ENCODE data around the gene EHBP1.

Gene EHBP1

GRCh38 chr2:62783679-62784078, 78.2 kb downstream of the EHBP1 start:
- no peaks in the 10 kb centered on the region for H3K27me3 ChIP-seq (ENCODE audit: insufficient read depth, low read length)
- H3K79me1 ChIP-seq (ENCODE audit: low read length), result no peaks in the 10 kb centered on the region
- DNase-seq, result no peak
- H3K4me3 ChIP-seq (ENCODE audit: low read depth, low read length), result no peak overlapping the region
- H3K4me1 ChIP-seq (ENCODE audit: control insufficient read depth in 1 of 2, insufficient read depth in 2 of 2, low read length in 2 of 2), result no peaks in the 10 kb centered on the region
- no peak overlapping the region for H4K91ac ChIP-seq (ENCODE audit: low read depth, low read length)
- H3K4ac ChIP-seq (ENCODE audit: low read depth, low read length), result no peak overlapping the region
- H2AFZ ChIP-seq (ENCODE audit: insufficient read depth, low read length, poor library complexity), result no peak overlapping the region
- H4K12ac ChIP-seq (ENCODE audit: low read depth, low read length), result no peak overlapping the region
- no peak overlapping the region for H2BK120ac ChIP-seq (ENCODE audit: insufficient read depth, low read length, poor library complexity)
- H2BK12ac ChIP-seq (ENCODE audit: low read length), result no peak overlapping the region
- H3K4me2 ChIP-seq (ENCODE audit: low read length), result no peak overlapping the region
- H3K36me3 ChIP-seq (ENCODE audit: control insufficient read depth in 1 of 2, insufficient read depth in 2 of 2, low read length in 2 of 2), result peaks cover 7% of the 10 kb centered on the region in 2 experiments
- H3K23ac ChIP-seq (ENCODE audit: low read length), result no peak overlapping the region
- H3K9ac ChIP-seq (ENCODE audit: low read length), result no peak overlapping the region
- no peak overlapping the region for H2AK5ac ChIP-seq (ENCODE audit: low read length)
- no peak overlapping the region for H3K27ac ChIP-seq (ENCODE audit: low read depth, low read length)
- no peak overlapping the region for H4K8ac ChIP-seq (ENCODE audit: low read depth, low read length)
- H2BK5ac ChIP-seq (ENCODE audit: low read depth, low read length, poor library complexity), result no peak overlapping the region
- H3K9me3 ChIP-seq (ENCODE audit: insufficient read depth, low read depth, low read length), result peaks cover 3% of the 10 kb centered on the region
- no peak overlapping the region for H3K18ac ChIP-seq (ENCODE audit: low read length)
- H3K79me2 ChIP-seq (ENCODE audit: control insufficient read depth, insufficient read depth, low read length, poor library complexity), result no peaks in the 10 kb centered on the region
- no peak overlapping the region for H3K14ac ChIP-seq (ENCODE audit: low read length)

GRCh38 chr2:62784341-62784740, 78.8 kb downstream of the EHBP1 start:
- WGBS (ENCODE audit: extremely low coverage, insufficient coverage, insufficient read length), result no CpG with 5 or more reads among the region's 2 CpGs
- Histone ChIP-seq H3K18ac (ENCODE audit: low read length) (no peak overlapping the region), H3K4ac (ENCODE audit: low read depth, low read length) (no peak overlapping the region)

GRCh38 chr2:62785216-62785615, 79.7 kb downstream of the EHBP1 start:
- H2BK12ac ChIP-seq (ENCODE audit: low read length), result no peak overlapping the region
- H3K4me1 ChIP-seq (ENCODE audit: control insufficient read depth in 1 of 2, insufficient read depth in 2 of 2, low read length in 2 of 2), result no peaks in the 10 kb centered on the region
- WGBS (ENCODE audit: extremely low coverage, insufficient coverage, insufficient read length), result no CpG with 5 or more reads among the region's 3 CpGs

More at GRCh38 chr2:62784341-62784740, 78.8 kb downstream of the EHBP1 start:
- no peak for DNase-seq
- Histone ChIP-seq H4K8ac (ENCODE audit: low read depth, low read length) (no peak overlapping the region), H3K9ac (ENCODE audit: low read length) (no peak overlapping the region), H3K27ac (ENCODE audit: low read depth, low read length) (no peak overlapping the region), H3K79me2 (ENCODE audit: control insufficient read depth, insufficient read depth, low read length, poor library complexity) (no peaks in the 10 kb centered on the region), H3K36me3 (ENCODE audit: control insufficient read depth in 1 of 2, insufficient read depth in 2 of 2, low read length in 2 of 2) (peaks cover 7% of the 10 kb centered on the region in 2 experiments), H3K23ac (ENCODE audit: low read length) (no peak overlapping the region), H2AK5ac (ENCODE audit: low read length) (no peak overlapping the region), H3K14ac (ENCODE audit: low read length) (no peak overlapping the region), H2AFZ (ENCODE audit: insufficient read depth, low read length, poor library complexity) (no peak overlapping the region), H3K9me3 (ENCODE audit: insufficient read depth, low read depth, low read length) (peaks cover 3% of the 10 kb centered on the region), H2BK120ac (ENCODE audit: insufficient read depth, low read length, poor library complexity) (no peak overlapping the region), H2BK12ac (ENCODE audit: low read length) (no peak overlapping the region), H3K27me3 (ENCODE audit: insufficient read depth, low read length) (no peaks in the 10 kb centered on the region), H2BK5ac (ENCODE audit: low read depth, low read length, poor library complexity) (no peak overlapping the region), H4K12ac (ENCODE audit: low read depth, low read length) (no peak overlapping the region), H3K4me2 (ENCODE audit: low read length) (no peak overlapping the region), H3K4me3 (ENCODE audit: low read depth, low read length) (no peak overlapping the region), H4K91ac (ENCODE audit: low read depth, low read length) (no peak overlapping the region), H3K79me1 (ENCODE audit: low read length) (no peaks in the 10 kb centered on the region), H3K4me1 (ENCODE audit: control insufficient read depth in 1 of 2, insufficient read depth in 2 of 2, low read length in 2 of 2) (no peaks in the 10 kb centered on the region)

GRCh38 chr2:62785810-62786597, 80.5 kb downstream of the EHBP1 start:
- Histone ChIP-seq H3K18ac (ENCODE audit: low read length) (no peak overlapping the region), H3K4ac (ENCODE audit: low read depth, low read length) (no peak overlapping the region), H4K8ac (ENCODE audit: low read depth, low read length) (no peak overlapping the region), H4K12ac (ENCODE audit: low read depth, low read length) (no peak overlapping the region), H2BK12ac (ENCODE audit: low read length) (no peak overlapping the region), H4K91ac (ENCODE audit: low read depth, low read length) (no peak overlapping the region), H3K9me3 (ENCODE audit: insufficient read depth, low read depth, low read length) (peaks cover 3% of the 10 kb centered on the region), H3K27ac (ENCODE audit: low read depth, low read length) (no peak overlapping the region), H3K9ac (ENCODE audit: low read length) (no peak overlapping the region), H3K4me3 (ENCODE audit: low read depth, low read length) (no peak overlapping the region), H3K27me3 (ENCODE audit: insufficient read depth, low read length) (no peaks in the 10 kb centered on the region), H2BK5ac (ENCODE audit: low read depth, low read length, poor library complexity) (no peak overlapping the region), H3K4me2 (ENCODE audit: low read length) (no peak overlapping the region), H3K23ac (ENCODE audit: low read length) (no peak overlapping the region), H3K14ac (ENCODE audit: low read length) (no peak overlapping the region), H2AFZ (ENCODE audit: insufficient read depth, low read length, poor library complexity) (no peak overlapping the region), H3K79me2 (ENCODE audit: control insufficient read depth, insufficient read depth, low read length, poor library complexity) (no peaks in the 10 kb centered on the region), H2AK5ac (ENCODE audit: low read length) (no peak overlapping the region), H2BK120ac (ENCODE audit: insufficient read depth, low read length, poor library complexity) (no peak overlapping the region), H3K79me1 (ENCODE audit: low read length) (no peaks in the 10 kb centered on the region), H3K4me1 (ENCODE audit: control insufficient read depth in 1 of 2, insufficient read depth in 2 of 2, low read length in 2 of 2) (no peaks in the 10 kb centered on the region), H3K36me3 (ENCODE audit: control insufficient read depth in 1 of 2, insufficient read depth in 2 of 2, low read length in 2 of 2) (peaks cover 7% of the 10 kb centered on the region in 2 experiments)
- no CpG with 5 or more reads among the region's 4 CpGs for WGBS (ENCODE audit: extremely low coverage, insufficient coverage, insufficient read length)
- peak in 1 of 2 donors; percentile 37 for DNase-seq

More at GRCh38 chr2:62785216-62785615, 79.7 kb downstream of the EHBP1 start:
- peaks cover 3% of the 10 kb centered on the region for H3K9me3 ChIP-seq (ENCODE audit: insufficient read depth, low read depth, low read length)
- H4K91ac ChIP-seq (ENCODE audit: low read depth, low read length), result no peak overlapping the region
- no peak overlapping the region for H2AK5ac ChIP-seq (ENCODE audit: low read length)
- H3K14ac ChIP-seq (ENCODE audit: low read length), result no peak overlapping the region
- H3K79me1 ChIP-seq (ENCODE audit: low read length), result no peaks in the 10 kb centered on the region
- no peak overlapping the region for H3K4me2 ChIP-seq (ENCODE audit: low read length)
- no peak overlapping the region for H4K12ac ChIP-seq (ENCODE audit: low read depth, low read length)
- no peak overlapping the region for H3K9ac ChIP-seq (ENCODE audit: low read length)
- H3K36me3 ChIP-seq (ENCODE audit: control insufficient read depth in 1 of 2, insufficient read depth in 2 of 2, low read length in 2 of 2), result peaks cover 7% of the 10 kb centered on the region in 2 experiments
- H3K4me3 ChIP-seq (ENCODE audit: low read depth, low read length), result no peak overlapping the region
- H4K8ac ChIP-seq (ENCODE audit: low read depth, low read length), result no peak overlapping the region
- H3K27me3 ChIP-seq (ENCODE audit: insufficient read depth, low read length), result no peaks in the 10 kb centered on the region
- no peak overlapping the region for H3K27ac ChIP-seq (ENCODE audit: low read depth, low read length)
- H3K4ac ChIP-seq (ENCODE audit: low read depth, low read length), result no peak overlapping the region
- H2BK120ac ChIP-seq (ENCODE audit: insufficient read depth, low read length, poor library complexity), result no peak overlapping the region
- no peaks in the 10 kb centered on the region for H3K79me2 ChIP-seq (ENCODE audit: control insufficient read depth, insufficient read depth, low read length, poor library complexity)
- H3K18ac ChIP-seq (ENCODE audit: low read length), result no peak overlapping the region
- no peak overlapping the region for H3K23ac ChIP-seq (ENCODE audit: low read length)
- no peak overlapping the region for H2BK5ac ChIP-seq (ENCODE audit: low read depth, low read length, poor library complexity)
- H2AFZ ChIP-seq (ENCODE audit: insufficient read depth, low read length, poor library complexity), result no peak overlapping the region
- DNase-seq, result no peak
